NCI-H2029 treated with DMSO at 0.1 percent for 48 hours (cell line): ENCODE measurements around the gene CEP164.

Experiments used
- DNase-seq: peaks from one replicate; lab custom pipeline; 2025; lab: John Stamatoyannopoulos, UW

CEP164 gene

GRCh38 chr11:117366248-117366647, 38.6 kb downstream of the CEP164 start:
- no peak for DNase-seq

GRCh38 chr11:117366875-117367274, 39.2 kb downstream of the CEP164 start:
- no peak for DNase-seq

- no peak for DNase-seq
Observed at GRCh38 chr11:117369534-117369933, 41.9 kb downstream of the CEP164 start.

GRCh38 chr11:117371453-117371852, 43.8 kb downstream of the CEP164 start:
- no peak for DNase-seq

- no peak for DNase-seq
Observed at GRCh38 chr11:117374316-117375055, 46.8 kb downstream of the CEP164 start.

- DNase-seq, result no peak
Observed at GRCh38 chr11:117375960-117376359, 48.3 kb downstream of the CEP164 start.

GRCh38 chr11:117376517-117376916, 48.9 kb downstream of the CEP164 start:
- no peak for DNase-seq

GRCh38 chr11:117378976-117379865, 51.6 kb downstream of the CEP164 start:
- DNase-seq, result no peak

- DNase-seq, result no peak
Observed at GRCh38 chr11:117380676-117381075, 53.0 kb downstream of the CEP164 start.

GRCh38 chr11:117381481-117382387, 54.1 kb downstream of the CEP164 start:
- no peak for DNase-seq

- no peak for DNase-seq
Observed at GRCh38 chr11:117382746-117383145, 55.1 kb downstream of the CEP164 start.

GRCh38 chr11:117384045-117384444, 56.4 kb downstream of the CEP164 start:
- no peak for DNase-seq

GRCh38 chr11:117385471-117385870, 57.8 kb downstream of the CEP164 start:
- DNase-seq, result no peak

- no peak for DNase-seq
Observed at GRCh38 chr11:117385906-117386305, 58.3 kb downstream of the CEP164 start.

GRCh38 chr11:117387992-117388755, 60.5 kb downstream of the CEP164 start:
- no peak for DNase-seq

- DNase-seq, result no peak
Observed at GRCh38 chr11:117390743-117391142, 63.1 kb downstream of the CEP164 start.

- DNase-seq, result no peak
Observed at GRCh38 chr11:117391181-117391580, 63.5 kb downstream of the CEP164 start.

- no peak for DNase-seq
Observed at GRCh38 chr11:117392001-117392690, 64.5 kb downstream of the CEP164 start.

- DNase-seq, result no peak
Observed at GRCh38 chr11:117392979-117393378, 65.3 kb downstream of the CEP164 start.

- no peak for DNase-seq
Observed at GRCh38 chr11:117394221-117394925, 66.7 kb downstream of the CEP164 start.
